NOMO-1 (cell line): ENCODE measurements around the gene PTGES3L.

Experiments used
- DNase-seq, 2 experiments: peaks; one replicate each; lab custom pipeline; 2025; ENCODE audit not compliant: unreplicated experiment in 2 of 2; lab: John Stamatoyannopoulos, UW

Gene PTGES3L

DNA sequence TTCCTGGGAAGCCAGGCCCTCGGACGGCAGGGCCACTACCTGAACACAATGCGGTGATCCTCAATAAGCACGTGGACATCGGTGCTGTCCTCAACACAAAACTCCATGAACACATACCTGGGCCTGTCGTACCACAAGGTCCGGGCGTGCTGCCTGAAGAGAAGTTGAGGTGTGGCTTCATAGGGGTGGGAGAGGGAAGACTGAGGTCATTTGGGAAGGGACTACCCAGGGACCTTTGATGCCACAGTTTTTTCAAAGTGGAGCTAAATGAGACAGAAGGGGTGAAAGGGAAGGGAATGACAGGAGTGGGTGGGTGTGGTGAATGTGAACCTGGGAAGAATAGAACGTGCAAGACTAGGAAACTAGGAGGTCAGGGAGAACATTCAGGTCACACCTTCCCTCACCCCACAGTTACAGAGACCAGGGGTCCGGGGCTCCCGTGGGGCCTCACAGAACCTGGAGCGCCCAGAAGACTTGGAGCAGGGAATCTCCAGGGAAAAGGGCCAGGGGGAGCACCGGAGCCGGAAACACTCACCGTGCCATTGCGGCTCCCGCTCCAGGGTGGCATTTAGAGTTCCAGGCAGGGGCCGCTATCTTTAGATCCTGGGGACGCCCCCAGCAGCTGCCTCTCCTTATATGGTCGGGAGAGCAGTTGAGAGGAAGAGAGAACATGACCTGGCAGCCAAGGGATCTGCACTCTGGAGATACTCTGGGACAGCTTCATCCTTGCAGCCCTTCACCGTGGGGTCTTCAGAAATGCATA is at the start of gene PTGES3L:
PTGES3L (minus strand) TSS at position 570 of the 763 bp plus-strand sequence; CDS start at position 543, 27 bp downstream.
- DNase-seq: peak in 1 of 2 experiments; percentile 40

DNA sequence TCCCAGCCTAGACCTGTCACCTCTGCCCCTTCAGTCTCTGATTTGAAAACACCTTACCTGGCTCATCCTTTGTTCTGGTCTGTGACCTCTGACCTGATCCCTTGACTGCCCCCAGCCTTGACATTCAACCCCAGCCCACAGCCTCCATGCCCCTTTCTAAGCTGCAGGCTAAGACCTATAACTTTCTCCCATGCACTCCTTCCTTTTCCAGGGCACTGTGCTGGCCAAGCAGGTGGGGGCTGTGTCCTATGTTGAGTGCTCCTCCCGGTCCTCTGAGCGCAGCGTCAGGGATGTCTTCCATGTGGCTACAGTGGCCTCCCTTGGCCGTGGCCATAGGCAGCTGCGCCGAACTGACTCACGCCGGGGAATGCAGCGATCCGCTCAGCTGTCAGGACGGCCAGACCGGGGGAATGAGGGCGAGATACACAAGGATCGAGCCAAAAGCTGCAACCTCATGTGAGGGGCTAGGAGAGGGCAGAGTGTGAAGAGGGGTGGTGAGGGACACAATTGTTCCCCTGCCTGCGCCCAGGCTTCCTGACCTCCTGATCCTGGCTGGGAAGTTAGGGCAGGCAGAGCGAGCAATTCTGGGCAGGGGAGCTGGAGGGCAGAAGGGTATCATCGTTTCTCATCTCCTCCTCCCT is 48.5 kb upstream of the PTGES3L start:
- no peak for DNase-seq

DNA sequence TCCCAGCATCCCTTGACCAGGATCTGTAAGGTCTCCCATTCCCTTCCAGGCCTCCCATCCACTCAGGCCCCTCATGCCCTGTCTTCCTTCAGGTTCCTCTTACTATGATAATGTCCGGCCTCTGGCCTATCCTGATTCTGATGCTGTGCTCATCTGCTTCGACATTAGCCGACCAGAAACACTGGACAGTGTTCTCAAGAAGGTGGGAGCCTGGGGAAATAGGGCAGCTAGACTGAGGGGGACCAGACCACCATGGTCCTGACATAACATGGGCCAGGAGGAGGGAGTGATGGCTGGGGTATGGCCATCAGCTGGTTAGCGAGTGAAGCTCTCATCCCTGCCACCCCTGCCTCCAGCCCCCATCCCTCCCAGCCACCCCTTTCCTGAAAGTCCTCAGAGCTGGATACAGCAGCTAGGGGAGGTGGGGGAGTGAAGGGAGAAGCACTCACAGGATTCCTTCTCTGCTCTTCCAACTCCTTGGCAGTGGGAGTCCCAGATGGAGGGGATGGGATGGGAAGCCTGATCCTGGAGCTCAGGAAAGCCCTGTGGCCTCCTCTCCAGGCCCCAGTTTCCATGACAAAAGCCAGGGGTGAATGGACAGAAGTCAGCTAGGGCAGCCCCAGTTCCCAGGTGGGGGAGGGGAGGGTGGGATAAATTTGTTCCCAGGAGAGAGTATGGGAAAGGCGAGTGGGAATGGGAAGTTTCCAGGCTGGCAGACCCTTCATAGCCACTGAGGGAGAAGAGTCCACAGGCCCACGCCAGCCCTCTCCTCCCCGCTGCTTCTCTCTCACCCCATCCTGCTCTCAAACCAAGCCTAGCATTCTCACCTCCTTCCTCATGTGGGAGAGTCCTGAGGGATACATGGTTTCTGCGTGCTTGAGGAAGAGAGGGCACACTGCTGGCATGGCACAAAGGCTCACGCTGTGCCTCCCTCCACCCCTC is 47.5 kb upstream of the PTGES3L start:
- DNase-seq: no peak

DNA sequence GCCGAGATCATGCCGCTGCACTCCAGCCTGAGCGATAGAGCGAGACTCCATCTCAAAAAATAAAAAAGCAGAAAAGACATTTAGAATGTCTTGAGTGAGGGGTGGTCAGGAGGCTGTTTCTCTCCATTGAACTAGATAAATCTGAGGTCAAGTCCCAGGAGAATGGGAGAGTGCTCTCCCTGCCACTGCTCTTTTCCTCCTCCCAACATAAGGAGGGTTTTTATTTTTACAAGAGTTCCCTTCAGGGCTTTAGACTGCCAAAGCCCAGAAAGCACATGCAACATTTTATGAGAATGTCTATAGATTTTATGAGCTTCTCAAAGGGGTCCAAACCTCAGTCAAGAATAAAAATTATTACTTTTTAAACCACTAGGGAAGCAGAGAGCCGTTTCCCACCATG is 46.7 kb upstream of the PTGES3L start:
- no peak for DNase-seq

DNA sequence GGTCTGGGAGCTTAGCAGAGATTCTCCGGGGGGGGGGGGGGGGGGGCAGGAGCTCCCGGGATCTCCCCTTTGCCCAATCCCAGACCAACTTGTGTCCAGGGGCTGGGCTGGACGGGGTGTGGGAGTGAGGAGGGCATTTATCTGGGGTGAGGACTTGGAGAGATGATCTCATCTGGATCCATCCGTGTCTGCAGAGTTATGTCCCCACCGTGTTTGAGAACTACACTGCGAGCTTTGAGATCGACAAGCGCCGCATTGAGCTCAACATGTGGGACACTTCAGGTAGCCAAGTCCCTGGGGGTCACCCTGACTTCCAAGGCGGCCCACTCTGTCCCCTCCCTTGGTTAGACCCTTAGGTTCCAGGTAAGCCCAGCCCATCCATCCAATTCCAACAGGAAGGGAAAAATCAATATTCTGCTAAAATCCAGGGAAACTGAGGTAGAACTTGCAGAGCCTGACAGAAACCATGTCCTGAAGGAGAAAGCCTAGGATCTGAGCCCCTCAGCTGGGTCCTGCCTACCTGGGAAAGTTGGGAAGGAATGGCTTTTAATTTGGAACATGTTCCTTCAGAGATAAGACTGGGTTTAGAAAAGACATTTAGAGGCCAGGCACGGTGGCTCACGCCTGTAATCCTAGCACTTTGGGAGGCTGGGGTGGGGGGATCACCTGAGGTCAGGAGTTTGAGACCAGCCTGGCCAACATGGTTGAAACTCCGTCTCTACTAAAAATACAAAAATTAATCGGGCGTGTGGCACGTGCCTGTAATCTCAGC is 46.1 kb upstream of the PTGES3L start:
- DNase-seq: no peak

DNA sequence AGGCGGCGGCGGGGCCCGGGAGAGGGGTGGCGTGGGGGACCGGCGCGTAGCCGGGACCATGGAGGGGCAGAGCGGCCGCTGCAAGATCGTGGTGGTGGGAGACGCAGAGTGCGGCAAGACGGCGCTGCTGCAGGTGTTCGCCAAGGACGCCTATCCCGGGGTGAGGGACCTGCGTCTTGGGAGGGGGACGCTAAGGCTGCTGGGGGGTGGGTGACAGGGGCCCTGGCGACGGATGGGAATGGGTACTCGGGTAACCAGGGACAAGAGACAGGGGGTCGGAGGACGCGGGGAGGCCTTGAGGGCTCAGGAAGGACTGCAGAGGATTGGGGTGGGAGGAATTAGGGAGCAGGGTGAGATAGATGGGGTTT is 45.4 kb upstream of the PTGES3L start:
- no peak for DNase-seq

DNA sequence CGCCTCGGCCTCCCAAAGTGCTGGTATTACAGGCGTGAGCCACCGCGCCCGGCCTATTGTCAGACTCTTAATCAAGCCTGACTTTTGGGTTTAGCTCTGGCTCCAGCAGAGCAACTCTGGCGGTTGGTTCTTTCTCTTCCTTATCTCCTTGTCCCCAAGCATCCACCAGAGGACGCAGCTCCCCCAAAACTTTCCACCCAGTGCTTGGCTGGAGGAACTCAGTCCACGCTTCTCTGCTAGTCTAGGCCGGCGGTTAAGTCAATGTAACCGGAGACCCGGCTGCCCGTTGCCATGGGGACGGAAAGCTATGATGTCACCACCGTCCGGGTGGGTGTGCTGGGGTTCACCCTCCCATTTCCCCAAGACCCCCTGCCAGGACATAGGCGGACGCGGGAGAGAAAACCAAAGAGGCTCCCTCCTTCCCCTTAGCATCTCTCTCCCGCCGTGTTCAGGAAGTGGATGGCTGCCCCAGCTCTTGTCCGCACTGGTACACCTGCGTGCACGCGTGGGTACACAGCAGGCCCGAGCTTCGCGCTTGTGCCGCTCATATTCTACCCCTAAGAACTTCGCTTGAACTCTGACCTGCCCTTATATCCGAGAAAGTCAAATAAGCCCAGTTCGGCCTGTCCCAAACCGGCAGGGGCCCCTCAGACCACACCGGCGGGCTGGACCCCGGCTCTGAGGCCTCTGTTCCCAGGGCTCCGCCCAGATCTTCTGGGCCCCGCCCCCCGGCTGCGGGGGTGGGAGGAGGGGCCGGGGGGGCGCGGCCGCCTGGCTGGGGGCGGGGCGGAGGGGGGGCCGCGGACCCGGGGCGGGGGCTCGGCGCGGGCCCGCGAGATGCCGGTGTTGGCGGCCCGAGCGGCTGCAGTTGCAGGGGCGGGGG is 44.8 kb upstream of the PTGES3L start, which contains the start of gene RND2:
RND2 (plus strand) TSS at position 825 of the 883 bp plus-strand sequence. CDS start 117 bp downstream, outside the sequence.
- DNase-seq: peak; percentile 88 to 94

DNA sequence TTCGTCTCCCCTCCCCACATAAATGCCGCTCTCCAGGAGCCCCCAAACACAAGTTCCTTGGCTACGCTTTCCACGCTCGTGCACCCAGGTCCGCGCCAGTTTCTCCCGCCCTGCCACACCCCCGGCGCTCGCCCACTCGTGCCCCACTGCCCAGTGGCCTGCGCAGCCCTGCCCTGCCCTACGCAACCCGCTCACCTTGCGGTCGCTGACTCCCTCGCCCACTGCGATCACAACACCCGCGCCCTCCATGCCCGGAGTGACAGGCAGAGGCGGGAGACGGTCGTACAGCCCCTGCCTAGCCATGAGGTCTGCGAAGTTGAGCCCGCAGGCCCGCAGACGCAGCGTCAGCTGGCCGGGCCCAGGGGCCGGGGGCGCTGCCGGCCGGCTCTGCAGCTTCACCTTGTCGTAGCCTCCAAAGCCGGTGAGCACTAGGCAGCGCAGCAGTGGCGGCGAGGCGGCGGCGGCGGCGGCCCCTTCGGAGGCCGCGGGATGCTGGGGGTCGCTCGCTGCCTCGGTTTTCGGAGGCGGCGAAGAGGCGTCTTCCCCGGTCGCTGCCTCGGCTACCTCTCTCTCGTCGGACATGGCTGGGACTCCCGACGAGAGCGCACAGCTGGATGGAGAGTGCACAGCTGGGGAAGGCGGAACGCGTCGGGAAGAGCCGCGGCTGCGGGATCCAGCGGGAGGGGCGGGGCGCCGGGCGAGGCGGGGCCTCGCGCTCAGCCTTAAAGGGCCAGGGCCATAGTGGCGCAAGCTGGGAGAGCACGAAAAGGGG is 42.0 kb upstream of the PTGES3L start, which contains the start of gene VAT1:
VAT1 (minus strand) TSS at position 645 of the 772 bp plus-strand sequence; CDS start at position 582, 63 bp downstream.
- peak; percentile 41 to 69 for DNase-seq

DNA sequence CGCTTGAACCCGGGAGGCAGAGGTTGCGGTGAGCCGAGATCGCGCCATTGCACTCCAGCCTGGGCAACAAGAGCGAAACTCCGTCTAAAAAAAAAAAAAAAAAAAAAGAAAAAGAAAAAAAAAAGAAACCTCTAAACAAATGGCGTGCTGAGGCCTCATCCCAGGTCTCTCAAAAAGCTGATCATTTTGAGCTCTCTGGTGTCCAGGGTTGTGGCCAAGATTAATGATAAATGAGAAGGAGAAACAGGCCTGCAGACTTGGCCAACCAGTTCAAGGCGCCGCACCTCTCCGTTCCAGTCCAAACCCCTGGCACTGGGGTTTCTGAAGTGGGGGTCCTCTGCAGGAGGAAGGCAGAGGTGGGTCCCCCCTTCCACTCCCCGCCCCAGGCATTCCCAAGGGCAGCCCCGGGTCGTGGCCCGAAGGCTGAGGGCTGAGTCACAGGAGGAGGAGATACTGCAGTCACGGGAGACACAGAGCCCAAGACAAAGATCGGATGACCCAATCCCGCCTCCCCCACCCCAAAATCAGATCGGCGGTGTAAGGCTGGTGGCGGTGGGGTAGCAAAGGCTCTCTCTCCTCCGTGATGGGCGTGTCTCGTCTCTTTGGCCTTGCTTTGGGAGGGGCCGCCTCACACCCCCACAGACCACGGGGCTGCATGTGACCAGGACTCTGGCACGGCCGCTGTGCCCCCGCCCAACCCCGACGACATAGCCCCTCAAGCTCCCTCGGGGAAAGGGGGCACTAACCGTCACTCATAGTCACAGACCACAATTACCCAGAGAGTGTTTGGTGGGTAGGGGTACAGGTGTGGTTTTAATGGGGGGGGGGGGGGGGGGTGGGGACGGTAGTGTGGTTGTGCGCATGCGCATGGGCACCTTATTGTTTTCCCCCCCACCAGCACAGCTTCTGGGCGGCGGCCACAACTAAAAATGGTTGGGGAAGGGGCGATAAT is 41.2 kb upstream of the PTGES3L start:
- DNase-seq: peak; percentile 17 to 20

DNA sequence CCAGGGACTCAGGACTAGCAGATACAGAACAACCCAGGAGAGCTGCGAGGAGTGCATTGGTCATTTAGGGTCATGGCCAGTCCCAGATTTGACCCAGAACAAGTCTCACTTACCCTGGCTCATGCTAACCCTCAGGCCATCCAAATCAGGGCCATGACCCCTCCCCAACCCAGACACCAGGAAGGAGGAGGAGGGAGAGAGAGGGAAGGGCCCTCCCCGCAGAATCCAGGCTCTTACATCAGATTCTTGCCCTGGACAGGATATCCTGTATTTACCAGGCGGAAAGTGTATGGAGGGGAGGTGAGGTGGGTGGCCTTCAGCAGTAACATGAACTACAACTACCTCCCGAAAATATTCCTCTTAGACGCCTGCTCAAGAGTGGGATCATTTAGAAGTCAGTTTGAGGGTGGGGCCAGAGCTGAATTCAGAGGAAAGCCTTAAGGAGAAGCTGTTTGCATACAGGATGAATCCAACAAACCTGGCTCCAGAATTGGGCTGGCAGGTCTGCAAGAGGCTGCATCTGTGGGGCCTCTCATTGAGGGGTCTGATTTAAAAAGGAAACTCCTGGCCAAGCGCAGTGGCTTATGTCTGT is 40.2 kb upstream of the PTGES3L start:
- DNase-seq: peak; percentile 9 to 15

DNA sequence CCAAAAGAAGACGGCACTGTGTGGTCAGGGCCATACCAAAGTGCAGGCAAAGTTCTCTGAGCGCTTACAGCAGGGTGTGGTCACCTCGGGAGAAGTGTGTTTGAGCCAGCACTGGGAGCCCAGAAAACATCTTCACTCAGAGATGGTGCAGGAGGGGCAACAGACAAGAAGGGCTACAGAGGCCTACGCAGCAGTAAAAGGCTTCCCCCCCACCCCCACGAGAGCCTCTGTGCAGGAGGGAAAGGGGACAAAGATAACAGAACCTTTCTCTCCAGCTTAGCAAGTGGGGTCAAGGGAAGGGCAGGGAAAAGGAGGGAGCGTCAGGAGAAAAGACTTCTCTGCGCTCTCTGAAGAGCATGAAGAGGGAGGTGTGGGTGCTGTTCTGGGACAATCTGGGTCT is 39.5 kb upstream of the PTGES3L start:
- DNase-seq: peak in 1 of 2 experiments; percentile 12

DNA sequence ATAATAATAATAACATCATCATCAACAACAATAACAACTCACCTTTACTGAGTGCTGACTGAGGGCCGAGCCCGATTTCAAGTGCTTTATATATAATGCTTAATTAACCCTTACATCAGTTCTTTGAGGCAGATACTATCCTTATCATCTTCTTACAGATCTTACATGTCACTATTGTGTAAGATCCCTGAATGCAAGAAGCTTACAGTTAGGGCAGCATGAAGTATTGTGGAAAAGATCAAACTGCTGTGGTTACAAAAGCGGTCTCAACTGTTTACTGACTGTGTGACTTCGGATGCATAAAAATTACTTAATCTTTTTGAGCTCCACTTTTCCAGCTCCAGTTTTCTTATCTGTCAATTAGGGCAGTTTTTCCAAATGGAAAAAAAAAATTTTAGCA is 39.1 kb upstream of the PTGES3L start:
- DNase-seq: peak; percentile 59 to 84

DNA sequence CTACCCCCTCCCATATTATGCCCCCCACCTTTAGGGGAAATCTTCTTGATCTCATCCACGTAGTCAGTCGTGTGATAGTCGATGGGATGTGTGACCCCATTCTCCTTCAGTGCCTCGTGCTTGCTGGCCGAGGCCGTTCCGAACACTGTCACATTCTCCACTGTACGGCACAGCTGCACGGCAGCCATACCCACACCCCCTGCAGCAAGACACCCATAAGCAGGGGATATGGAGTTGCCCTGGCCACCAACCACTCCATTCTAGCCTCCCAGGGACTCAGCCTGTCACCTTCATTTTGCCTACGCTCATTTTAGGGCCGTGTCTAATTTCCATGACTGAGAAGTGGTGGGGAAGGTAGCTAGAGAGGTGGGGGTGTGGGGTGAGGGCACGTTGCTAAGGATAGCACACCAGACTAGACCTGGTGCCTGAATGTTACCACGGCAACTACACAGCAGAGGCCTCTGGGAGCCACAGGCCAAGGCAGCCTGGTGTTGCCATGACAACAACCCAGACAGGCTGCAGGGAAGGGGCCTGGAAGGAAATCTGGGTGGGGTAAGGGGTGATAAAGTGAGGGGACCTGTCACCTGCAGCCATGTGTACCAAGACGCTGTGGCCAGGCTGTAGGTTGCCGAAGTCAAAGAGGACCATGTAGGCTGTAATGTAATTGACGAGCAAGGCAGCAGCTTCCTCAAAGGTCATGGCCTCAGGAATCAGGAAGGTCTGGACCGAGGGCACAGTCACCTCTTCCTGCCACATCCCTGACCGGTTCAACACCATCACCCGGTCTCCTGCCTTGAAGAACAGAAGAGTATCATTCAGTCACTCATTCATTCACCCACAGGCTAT is 38.4 kb upstream of the PTGES3L start:
- peak in 1 of 2 experiments; percentile 24 for DNase-seq

DNA sequence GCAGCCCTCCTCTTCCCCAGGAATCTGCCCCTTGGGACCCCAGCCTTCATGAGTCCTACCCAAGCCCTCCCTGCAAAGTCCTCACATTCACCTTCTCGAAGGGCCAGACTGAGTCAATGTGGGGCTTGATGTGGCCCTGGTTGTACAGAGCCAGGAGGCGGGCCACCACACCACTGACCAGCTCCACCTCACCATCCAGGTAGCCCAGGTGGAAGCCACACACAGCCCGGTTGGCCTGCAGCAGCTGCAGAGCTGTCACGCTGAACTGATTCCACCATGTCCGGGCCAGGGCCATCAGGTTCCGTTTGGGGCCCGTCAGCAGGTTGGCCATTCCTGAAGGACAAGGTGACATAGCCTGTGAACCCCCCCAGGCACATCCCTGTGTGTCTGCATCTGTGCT is 36.3 kb upstream of the PTGES3L start:
- DNase-seq: no peak

DNA sequence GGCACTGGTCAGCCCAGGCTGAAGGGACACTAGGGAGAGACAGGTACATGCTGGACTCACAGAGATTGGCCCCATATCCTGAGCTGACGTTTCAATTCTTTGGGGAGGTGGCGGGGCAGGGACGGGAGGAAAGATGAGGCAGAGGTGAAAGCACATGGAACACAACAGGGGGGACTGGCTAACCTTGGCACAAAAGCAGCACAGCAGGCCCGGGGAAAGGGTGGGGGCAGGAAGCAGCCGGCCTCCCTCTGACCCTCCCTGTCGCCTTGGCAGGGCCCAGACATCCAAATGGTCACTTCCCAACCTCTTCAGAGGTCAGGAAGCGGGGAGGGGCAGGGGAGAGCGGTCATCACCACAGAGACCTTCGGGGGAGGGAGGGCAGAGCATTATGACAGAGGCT is 35.7 kb upstream of the PTGES3L start:
- DNase-seq: no peak
